HCT116 (cell line): ENCODE data around the gene CAPZB. TPM values are rescaled to one million over a fixed set of nuclear protein-coding genes. Genes with fewer than 3 reads are reported as not detected.

ENCODE experiments used
- ATAC-seq: fragments of 200-7000 bp; cut with Tn5 transposase; 2 replicates; pipeline ENCODE4 v1.9.1; 2020; ENCODE audit warnings: mild to moderate bottlenecking, moderate library complexity
- BruUV-seq: library from RNA; stranded (reverse); fragments of 400-500 nt; replicated peaks from 2 replicates; lab custom pipeline; 2021; lab: Mats Ljungman, UMichigan
- CTCF ChIA-PET: fragments of 300-600 bp; sonication (Branson Sonifier 250); formaldehyde crosslinking; loops from one replicate; lab custom pipeline; 2021; ENCODE audit warnings: antibody characterized with exemption; lab: Charles Lee
- POLR2A ChIA-PET: fragments of 300-600, 350-600 bp; sonication (Branson Sonifier 250); formaldehyde crosslinking; loops from one replicate; lab custom pipeline; 2021; ENCODE audit warnings: antibody characterized with exemption; lab: Charles Lee
- RAD21 ChIA-PET, 2 experiments: fragments of 300-600 bp; sonication (Branson Sonifier 250); formaldehyde crosslinking; loops; one replicate each; lab custom pipeline; 2023; ENCODE audit warnings: low total read pairs in 2 of 2; ENCODE audit not compliant: uncharacterized antibody in 2 of 2, unreplicated experiment in 2 of 2, low non-redundant PET in 1 of 2; lab: Charles Lee
- DNase-seq: peaks from one replicate; pipeline ENCODE4 v3.0.0-alpha.2; 2010; ENCODE audit warnings: low read depth, low spot score
- H2AFZ ChIP-seq: fragments of 200-600 bp; shearing (Covaris generic), sonication (generic); 2 replicates; pipeline ENCODE4 v1.6.1; 2017; ENCODE audit warnings: low read depth, mixed run types, mixed read lengths, antibody characterized with exemption, low read length; ENCODE audit not compliant: poor library complexity, severe bottlenecking
- H3K27ac ChIP-seq: 2 replicates; pipeline ENCODE4 v1.5.1; 2012; ENCODE audit warnings: low read depth, low read length
- H3K27me3 ChIP-seq: fragments of 200-600 bp; sonication (generic); 2 replicates; pipeline ENCODE4 v1.6.1; 2016; ENCODE audit warnings: mixed run types, low read length, mixed read lengths; ENCODE audit not compliant: insufficient read depth
- H3K36me3 ChIP-seq, 2 experiments: fragments of 200-500 bp in 1 of 2; fragments of 200-600 bp in 1 of 2; sonication (Bioruptor generic) in 1 of 2; sonication (generic) in 1 of 2; 2 replicates each; pipeline versions ENCODE4 v1.5.1 to v1.6.1; 2014 to 2016; ENCODE audit warnings: low read length in 2 of 2, inconsistent platforms in 1 of 2, mixed read lengths in 1 of 2, mixed run types in 1 of 2; ENCODE audit not compliant: insufficient read depth in 2 of 2, control insufficient read depth in 1 of 2
- H3K4me1 ChIP-seq, 2 experiments: fragments of 200-600 bp in 1 of 2; sonication (generic) in 1 of 2; 2 replicates each; pipeline versions ENCODE4 v1.5.1 to v1.6.1; 2012 to 2017; ENCODE audit warnings: low read length in 2 of 2, inconsistent platforms in 1 of 2, mild to moderate bottlenecking in 1 of 2, mixed read lengths in 1 of 2, mixed run types in 1 of 2, moderate library complexity in 1 of 2; ENCODE audit not compliant: insufficient read depth in 2 of 2, control insufficient read depth in 1 of 2
- H3K4me2 ChIP-seq: fragments of 200-600 bp; sonication (generic); 2 replicates; pipeline ENCODE4 v1.6.1; 2017; ENCODE audit warnings: mixed run types, low read length, mixed read lengths
- H3K4me3 ChIP-seq, 2 experiments: fragments of 200-600 bp in 1 of 2; sonication (generic) in 1 of 2; replicated peaks in 1 of 2; 2 replicates each; pipeline ENCODE4 v1.5.1; 2011 to 2016; ENCODE audit warnings: low read length in 2 of 2, control low read depth in 1 of 2, low read depth in 1 of 2, mild to moderate bottlenecking in 1 of 2, mixed read lengths in 1 of 2, mixed run types in 1 of 2
- H3K79me2 ChIP-seq: fragments of 200-600 bp; sonication (generic); 2 replicates; pipeline ENCODE4 v1.6.1; 2017; ENCODE audit warnings: mild to moderate bottlenecking, mixed run types, low read length, moderate library complexity, mixed read lengths; ENCODE audit not compliant: insufficient read depth
- H3K9ac ChIP-seq: fragments of 200-600 bp; sonication (generic); 2 replicates; pipeline ENCODE4 v1.6.1; 2016; ENCODE audit warnings: low read length, mixed read lengths
- H3K9me2 ChIP-seq: fragments of 200-600 bp; sonication (generic), shearing (Covaris generic); 2 replicates; pipeline ENCODE4 v1.6.1; 2017; ENCODE audit warnings: mixed run types, mild to moderate bottlenecking, moderate library complexity; ENCODE audit not compliant: insufficient read depth
- H3K9me3 ChIP-seq, 2 experiments: fragments of 200-500 bp in 1 of 2; fragments of 200-600 bp in 1 of 2; sonication (Bioruptor generic) in 1 of 2; sonication (generic) in 1 of 2; 2 replicates each; pipeline ENCODE4 v1.6.1; 2014 to 2017; ENCODE audit warnings: low read length in 2 of 2, mixed read lengths in 2 of 2, inconsistent platforms in 1 of 2, low read depth in 1 of 2, mild to moderate bottlenecking in 1 of 2, mixed run types in 1 of 2, moderate library complexity in 1 of 2; ENCODE audit not compliant: control insufficient read depth in 1 of 2, insufficient read depth in 1 of 2
- H4K20me1 ChIP-seq: fragments of 200-600 bp; sonication (generic), shearing (Covaris generic); 2 replicates; pipeline ENCODE4 v1.6.1; 2017; ENCODE audit warnings: mixed run types, mild to moderate bottlenecking, moderate library complexity; ENCODE audit not compliant: insufficient read depth
- CBX3 ChIP-seq: IDR thresholded peaks from 2 replicates; pipeline ENCODE4 v1.6.1; 2012; ENCODE audit warnings: low read depth
- EGR1 ChIP-seq: IDR thresholded peaks from 2 replicates; pipeline ENCODE4 v1.6.1; 2012; ENCODE audit warnings: low read depth
- FOSL1 ChIP-seq: IDR thresholded peaks from 2 replicates; pipeline ENCODE4 v1.6.1; 2012; ENCODE audit warnings: low read depth
- POLR2AphosphoS5 ChIP-seq: IDR thresholded peaks from 2 replicates; pipeline ENCODE4 v1.6.1; 2011; ENCODE audit warnings: mild to moderate bottlenecking, low read depth, low read length, moderate library complexity
- SRF ChIP-seq: IDR thresholded peaks from 2 replicates; pipeline ENCODE4 v1.6.1; 2012; ENCODE audit warnings: low read depth
- YY1 ChIP-seq: IDR thresholded peaks from 2 replicates; pipeline ENCODE4 v1.6.1; 2011; ENCODE audit warnings: low read length, low read depth, moderate library complexity, mild to moderate bottlenecking; ENCODE audit not compliant: insufficient replicate concordance; ENCODE audit errors: extremely low read depth
- intact Hi-C: fragments of 100-400 bp; cut with micrococcal nuclease; formaldehyde crosslinking; loops from 2 replicates; pipeline ENCODE4 v1.10.0; 2022
- total RNA-seq: library from RNA; stranded (reverse); gene quantifications from one replicate; pipeline ENCODE4 v1.2.1, GENCODE V29; 2021; ENCODE audit not compliant: unreplicated experiment
- TF ChIP-seq, protein P1 (sequence below): IDR thresholded peaks from 2 replicates; pipeline ENCODE4 v1.6.1; 2012; ENCODE audit warnings: low read depth
- TF ChIP-seq, protein P2 (sequence below): IDR thresholded peaks from 2 replicates; pipeline ENCODE4 v1.6.1; 2011; ENCODE audit warnings: mild to moderate bottlenecking, low read length, moderate library complexity; ENCODE audit not compliant: insufficient replicate concordance; ENCODE audit errors: extremely low read depth
- TF ChIP-seq, protein P3 (sequence below), 3 experiments: fragments of 200-600 bp in 1 of 3; sonication (generic) in 1 of 3; IDR thresholded peaks in 2 of 3; conservative IDR thresholded peaks in 1 of 3; 2 replicates each; pipeline ENCODE4 v1.5.1; 2012 to 2017; ENCODE audit warnings: low read depth in 2 of 3, low read length in 2 of 3, antibody characterized with exemption in 1 of 3, borderline replicate concordance in 1 of 3, control low read depth in 1 of 3, mild to moderate bottlenecking in 1 of 3, mixed read lengths in 1 of 3, mixed run types in 1 of 3, moderate library complexity in 1 of 3; ENCODE audit not compliant: insufficient read depth in 1 of 3
- TF ChIP-seq, protein P4 (sequence below): IDR thresholded peaks from 2 replicates; pipeline ENCODE4 v1.6.1; 2012
- TF ChIP-seq, protein P5 (sequence below): IDR thresholded peaks from 2 replicates; pipeline ENCODE4 v1.6.1; 2012

Gene CAPZB
- total RNA-seq, 1 experiment from 2014 or later, result 203 TPM

DNA sequence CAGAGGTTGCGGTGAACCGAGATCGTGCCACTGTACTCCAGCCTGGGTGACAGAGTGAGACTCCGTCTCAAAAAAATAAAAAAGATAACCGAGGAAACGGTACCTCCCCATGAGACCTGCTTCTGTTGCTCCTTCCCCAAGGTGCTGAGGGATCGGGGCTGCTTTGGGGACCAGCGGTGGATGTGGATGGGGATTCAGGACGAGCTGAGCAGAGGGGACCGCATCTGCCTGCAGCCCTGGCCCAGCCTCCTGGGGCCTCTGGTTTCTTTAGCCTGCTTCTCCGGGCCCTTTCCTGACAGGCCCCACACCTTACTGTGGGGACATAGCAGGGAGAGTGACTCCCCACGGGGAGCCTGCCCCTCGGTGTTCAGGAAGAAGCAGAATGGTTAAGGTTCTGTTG lies 156.2 kb downstream of the CAPZB start:
- Histone ChIP-seq H3K4me2 (no peak overlapping the region), H3K4me1 (peaks cover 2 to 9% of the 10 kb centered on the region in 2 experiments; a peak in 3 of 4 replicates), H3K9ac (no peak overlapping the region), H3K4me3 (no peak overlapping the region), H3K9me2 (no peaks in the 10 kb centered on the region)
- no TSS peak for BruUV-seq
- POLR2A ChIA-PET, result no interaction called here
- TF ChIP-seq POLR2AphosphoS5 (no peak), SRF (no peak), FOSL1 (no peak), YY1 (no peak), EGR1 (no peak), CBX3 (no peak)
- TF ChIP-seq, protein P1, sequence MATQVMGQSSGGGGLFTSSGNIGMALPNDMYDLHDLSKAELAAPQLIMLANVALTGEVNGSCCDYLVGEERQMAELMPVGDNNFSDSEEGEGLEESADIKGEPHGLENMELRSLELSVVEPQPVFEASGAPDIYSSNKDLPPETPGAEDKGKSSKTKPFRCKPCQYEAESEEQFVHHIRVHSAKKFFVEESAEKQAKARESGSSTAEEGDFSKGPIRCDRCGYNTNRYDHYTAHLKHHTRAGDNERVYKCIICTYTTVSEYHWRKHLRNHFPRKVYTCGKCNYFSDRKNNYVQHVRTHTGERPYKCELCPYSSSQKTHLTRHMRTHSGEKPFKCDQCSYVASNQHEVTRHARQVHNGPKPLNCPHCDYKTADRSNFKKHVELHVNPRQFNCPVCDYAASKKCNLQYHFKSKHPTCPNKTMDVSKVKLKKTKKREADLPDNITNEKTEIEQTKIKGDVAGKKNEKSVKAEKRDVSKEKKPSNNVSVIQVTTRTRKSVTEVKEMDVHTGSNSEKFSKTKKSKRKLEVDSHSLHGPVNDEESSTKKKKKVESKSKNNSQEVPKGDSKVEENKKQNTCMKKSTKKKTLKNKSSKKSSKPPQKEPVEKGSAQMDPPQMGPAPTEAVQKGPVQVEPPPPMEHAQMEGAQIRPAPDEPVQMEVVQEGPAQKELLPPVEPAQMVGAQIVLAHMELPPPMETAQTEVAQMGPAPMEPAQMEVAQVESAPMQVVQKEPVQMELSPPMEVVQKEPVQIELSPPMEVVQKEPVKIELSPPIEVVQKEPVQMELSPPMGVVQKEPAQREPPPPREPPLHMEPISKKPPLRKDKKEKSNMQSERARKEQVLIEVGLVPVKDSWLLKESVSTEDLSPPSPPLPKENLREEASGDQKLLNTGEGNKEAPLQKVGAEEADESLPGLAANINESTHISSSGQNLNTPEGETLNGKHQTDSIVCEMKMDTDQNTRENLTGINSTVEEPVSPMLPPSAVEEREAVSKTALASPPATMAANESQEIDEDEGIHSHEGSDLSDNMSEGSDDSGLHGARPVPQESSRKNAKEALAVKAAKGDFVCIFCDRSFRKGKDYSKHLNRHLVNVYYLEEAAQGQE, result no peak
- TF ChIP-seq, protein P2, sequence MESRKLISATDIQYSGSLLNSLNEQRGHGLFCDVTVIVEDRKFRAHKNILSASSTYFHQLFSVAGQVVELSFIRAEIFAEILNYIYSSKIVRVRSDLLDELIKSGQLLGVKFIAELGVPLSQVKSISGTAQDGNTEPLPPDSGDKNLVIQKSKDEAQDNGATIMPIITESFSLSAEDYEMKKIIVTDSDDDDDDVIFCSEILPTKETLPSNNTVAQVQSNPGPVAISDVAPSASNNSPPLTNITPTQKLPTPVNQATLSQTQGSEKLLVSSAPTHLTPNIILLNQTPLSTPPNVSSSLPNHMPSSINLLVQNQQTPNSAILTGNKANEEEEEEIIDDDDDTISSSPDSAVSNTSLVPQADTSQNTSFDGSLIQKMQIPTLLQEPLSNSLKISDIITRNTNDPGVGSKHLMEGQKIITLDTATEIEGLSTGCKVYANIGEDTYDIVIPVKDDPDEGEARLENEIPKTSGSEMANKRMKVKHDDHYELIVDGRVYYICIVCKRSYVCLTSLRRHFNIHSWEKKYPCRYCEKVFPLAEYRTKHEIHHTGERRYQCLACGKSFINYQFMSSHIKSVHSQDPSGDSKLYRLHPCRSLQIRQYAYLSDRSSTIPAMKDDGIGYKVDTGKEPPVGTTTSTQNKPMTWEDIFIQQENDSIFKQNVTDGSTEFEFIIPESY, result no peak
- TF ChIP-seq, protein P3, sequence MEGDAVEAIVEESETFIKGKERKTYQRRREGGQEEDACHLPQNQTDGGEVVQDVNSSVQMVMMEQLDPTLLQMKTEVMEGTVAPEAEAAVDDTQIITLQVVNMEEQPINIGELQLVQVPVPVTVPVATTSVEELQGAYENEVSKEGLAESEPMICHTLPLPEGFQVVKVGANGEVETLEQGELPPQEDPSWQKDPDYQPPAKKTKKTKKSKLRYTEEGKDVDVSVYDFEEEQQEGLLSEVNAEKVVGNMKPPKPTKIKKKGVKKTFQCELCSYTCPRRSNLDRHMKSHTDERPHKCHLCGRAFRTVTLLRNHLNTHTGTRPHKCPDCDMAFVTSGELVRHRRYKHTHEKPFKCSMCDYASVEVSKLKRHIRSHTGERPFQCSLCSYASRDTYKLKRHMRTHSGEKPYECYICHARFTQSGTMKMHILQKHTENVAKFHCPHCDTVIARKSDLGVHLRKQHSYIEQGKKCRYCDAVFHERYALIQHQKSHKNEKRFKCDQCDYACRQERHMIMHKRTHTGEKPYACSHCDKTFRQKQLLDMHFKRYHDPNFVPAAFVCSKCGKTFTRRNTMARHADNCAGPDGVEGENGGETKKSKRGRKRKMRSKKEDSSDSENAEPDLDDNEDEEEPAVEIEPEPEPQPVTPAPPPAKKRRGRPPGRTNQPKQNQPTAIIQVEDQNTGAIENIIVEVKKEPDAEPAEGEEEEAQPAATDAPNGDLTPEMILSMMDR (IDR thresholded peaks at IDR 0.05 in 2 of 3, conservative IDR thresholded peaks at IDR 0.05 in 1 of 3; ENCODE audit: borderline replicate concordance in 1 of 3, insufficient read depth in 1 of 3, low read depth in 2 of 3, low read length in 2 of 3), result no peak
- TF ChIP-seq, protein P4, sequence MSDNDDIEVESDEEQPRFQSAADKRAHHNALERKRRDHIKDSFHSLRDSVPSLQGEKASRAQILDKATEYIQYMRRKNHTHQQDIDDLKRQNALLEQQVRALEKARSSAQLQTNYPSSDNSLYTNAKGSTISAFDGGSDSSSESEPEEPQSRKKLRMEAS, result no peak
- TF ChIP-seq, protein P5, sequence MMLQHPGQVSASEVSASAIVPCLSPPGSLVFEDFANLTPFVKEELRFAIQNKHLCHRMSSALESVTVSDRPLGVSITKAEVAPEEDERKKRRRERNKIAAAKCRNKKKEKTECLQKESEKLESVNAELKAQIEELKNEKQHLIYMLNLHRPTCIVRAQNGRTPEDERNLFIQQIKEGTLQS, result no peak
- TF ChIP-seq, all 23 proteins: peak for 0
- no peaks in the 10 kb centered on the region; a peak in 1 of 4 replicates for H3K36me3 ChIP-seq
- ATAC-seq (no peak), DNase-seq (no peak)
- ChIA-PET RAD21 (no interaction called here), CTCF (no interaction called here)
- H3K9me3 ChIP-seq, result no peaks in the 10 kb centered on the region
- H3K79me2 ChIP-seq, result no peaks in the 10 kb centered on the region
- no peak overlapping the region for H3K27ac ChIP-seq
- intact Hi-C loops, result no loop called here
- no peaks in the 10 kb centered on the region for H3K27me3 ChIP-seq
- no peaks in the 10 kb centered on the region for H4K20me1 ChIP-seq
- H2AFZ ChIP-seq, result no peak overlapping the region
